ENCODE data around the gene ATP6V0C. TPM values are rescaled to one million over a fixed set of nuclear protein-coding genes. Genes with fewer than 3 reads are reported as not detected.

Gene ATP6V0C
- total RNA-seq, 1 experiment from 2014 or later: 212 TPM

GRCh38 chr16:2520097-2520783 lies 6.5 kb downstream of the ATP6V0C start, which contains the start of gene AMDHD2 (continued):
- TF ChIP-seq E2F4 (CRISPR knock-in tag; IDR thresholded peaks at IDR 0.05; ENCODE audit: borderline replicate concordance, low read depth) (peak; percentile 55; the same call in 1 of the 2 replicates), CBFB (CRISPR knock-in tag; IDR thresholded peaks at IDR 0.05; ENCODE audit: low read depth) (peak; percentile 83; the same call in 1 of the 2 replicates), FOXP1 (CRISPR knock-in tag; IDR thresholded peaks at IDR 0.05; ENCODE audit: borderline replicate concordance) (peak; percentile 54; the same call in 1 of the 2 replicates), NR3C1 (CRISPR knock-in tag; conservative IDR thresholded peaks at IDR 0.05; ENCODE audit: low read depth) (0 out of 2 replicates have a peak, but pooled peaks have one; percentile 43), RORB (CRISPR knock-in tag; IDR thresholded peaks at IDR 0.05) (no peak), ATF3 (CRISPR knock-in tag; conservative IDR thresholded peaks at IDR 0.05) (no peak), ZNF532 (CRISPR knock-in tag; IDR thresholded peaks at IDR 0.05; ENCODE audit: borderline replicate concordance) (no peak), ZNF219 (CRISPR knock-in tag; IDR thresholded peaks at IDR 0.05; ENCODE audit: borderline replicate concordance) (no peak), ERG (CRISPR knock-in tag; IDR thresholded peaks at IDR 0.05) (peak; percentile 75; the same call in 1 of the 2 replicates), ZNF416 (CRISPR knock-in tag; IDR thresholded peaks at IDR 0.05) (peak; percentile 95), ESRRA (CRISPR knock-in tag; IDR thresholded peaks at IDR 0.05; ENCODE audit: borderline replicate concordance) (no peak), TEAD1 (CRISPR knock-in tag; IDR thresholded peaks at IDR 0.05) (no peak), KAT7 (CRISPR knock-in tag; IDR thresholded peaks at IDR 0.05; ENCODE audit: borderline replicate concordance) (no peak), MAX (CRISPR knock-in tag; IDR thresholded peaks at IDR 0.05) (peak; percentile 55; the same call in 1 of the 2 replicates), MYBL2 (CRISPR knock-in tag; IDR thresholded peaks at IDR 0.05) (peak; percentile 86; the same call in 1 of the 2 replicates), NFATC4 (CRISPR knock-in tag; IDR thresholded peaks at IDR 0.05) (peak; percentile 82; the same call in 1 of the 2 replicates), FOXP4 (CRISPR knock-in tag; IDR thresholded peaks at IDR 0.05) (peak; percentile 65; the same call in 1 of the 2 replicates), PRRX2 (CRISPR knock-in tag; IDR thresholded peaks at IDR 0.05) (peak; percentile 68; the same call in 1 of the 2 replicates), TCF7 (CRISPR knock-in tag; IDR thresholded peaks at IDR 0.05; ENCODE audit: low read depth) (no peak; the same call in 1 of the 2 replicates)
- TF ChIP-seq, protein P1, sequence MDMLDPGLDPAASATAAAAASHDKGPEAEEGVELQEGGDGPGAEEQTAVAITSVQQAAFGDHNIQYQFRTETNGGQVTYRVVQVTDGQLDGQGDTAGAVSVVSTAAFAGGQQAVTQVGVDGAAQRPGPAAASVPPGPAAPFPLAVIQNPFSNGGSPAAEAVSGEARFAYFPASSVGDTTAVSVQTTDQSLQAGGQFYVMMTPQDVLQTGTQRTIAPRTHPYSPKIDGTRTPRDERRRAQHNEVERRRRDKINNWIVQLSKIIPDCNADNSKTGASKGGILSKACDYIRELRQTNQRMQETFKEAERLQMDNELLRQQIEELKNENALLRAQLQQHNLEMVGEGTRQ (CRISPR knock-in tag; IDR thresholded peaks at IDR 0.05): peak; percentile 97
- TF ChIP-seq, protein P2, sequence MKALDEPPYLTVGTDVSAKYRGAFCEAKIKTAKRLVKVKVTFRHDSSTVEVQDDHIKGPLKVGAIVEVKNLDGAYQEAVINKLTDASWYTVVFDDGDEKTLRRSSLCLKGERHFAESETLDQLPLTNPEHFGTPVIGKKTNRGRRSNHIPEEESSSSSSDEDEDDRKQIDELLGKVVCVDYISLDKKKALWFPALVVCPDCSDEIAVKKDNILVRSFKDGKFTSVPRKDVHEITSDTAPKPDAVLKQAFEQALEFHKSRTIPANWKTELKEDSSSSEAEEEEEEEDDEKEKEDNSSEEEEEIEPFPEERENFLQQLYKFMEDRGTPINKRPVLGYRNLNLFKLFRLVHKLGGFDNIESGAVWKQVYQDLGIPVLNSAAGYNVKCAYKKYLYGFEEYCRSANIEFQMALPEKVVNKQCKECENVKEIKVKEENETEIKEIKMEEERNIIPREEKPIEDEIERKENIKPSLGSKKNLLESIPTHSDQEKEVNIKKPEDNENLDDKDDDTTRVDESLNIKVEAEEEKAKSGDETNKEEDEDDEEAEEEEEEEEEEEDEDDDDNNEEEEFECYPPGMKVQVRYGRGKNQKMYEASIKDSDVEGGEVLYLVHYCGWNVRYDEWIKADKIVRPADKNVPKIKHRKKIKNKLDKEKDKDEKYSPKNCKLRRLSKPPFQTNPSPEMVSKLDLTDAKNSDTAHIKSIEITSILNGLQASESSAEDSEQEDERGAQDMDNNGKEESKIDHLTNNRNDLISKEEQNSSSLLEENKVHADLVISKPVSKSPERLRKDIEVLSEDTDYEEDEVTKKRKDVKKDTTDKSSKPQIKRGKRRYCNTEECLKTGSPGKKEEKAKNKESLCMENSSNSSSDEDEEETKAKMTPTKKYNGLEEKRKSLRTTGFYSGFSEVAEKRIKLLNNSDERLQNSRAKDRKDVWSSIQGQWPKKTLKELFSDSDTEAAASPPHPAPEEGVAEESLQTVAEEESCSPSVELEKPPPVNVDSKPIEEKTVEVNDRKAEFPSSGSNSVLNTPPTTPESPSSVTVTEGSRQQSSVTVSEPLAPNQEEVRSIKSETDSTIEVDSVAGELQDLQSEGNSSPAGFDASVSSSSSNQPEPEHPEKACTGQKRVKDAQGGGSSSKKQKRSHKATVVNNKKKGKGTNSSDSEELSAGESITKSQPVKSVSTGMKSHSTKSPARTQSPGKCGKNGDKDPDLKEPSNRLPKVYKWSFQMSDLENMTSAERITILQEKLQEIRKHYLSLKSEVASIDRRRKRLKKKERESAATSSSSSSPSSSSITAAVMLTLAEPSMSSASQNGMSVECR (CRISPR knock-in tag; IDR thresholded peaks at IDR 0.05; ENCODE audit: borderline replicate concordance): no peak
